Activated CD4-positive, alpha-beta T cell treated with anti-CD3 and anti-CD28 coated beads for 36 hours (primary cell): ENCODE data around the gene KIF14. TPM values are rescaled to one million over a fixed set of nuclear protein-coding genes. Genes with fewer than 3 reads are reported as not detected.
"Not testable (repeated sequence)": the region's sequence is repeated elsewhere in the genome, so short reads cannot be mapped to it uniquely, and the experiment has no call there.

Experiments
- ATAC-seq: fragments of 200-7000 bp; cut with Tn5 transposase; one replicate; pipeline ENCODE4 v1.10.0; 2021; ENCODE audit warnings: mild to moderate bottlenecking, moderate library complexity
- CTCF ChIA-PET: fragments of 350-600 bp; sonication (Branson Sonifier 250); formaldehyde crosslinking; loops from one replicate; lab custom pipeline; 2021; ENCODE audit warnings: antibody characterized with exemption; lab: Charles Lee
- POLR2A ChIA-PET: fragments of 350-600 bp; sonication (Branson Sonifier 250); formaldehyde crosslinking; loops from one replicate; lab custom pipeline; 2021; ENCODE audit warnings: antibody characterized with exemption, inconsistent platforms; lab: Charles Lee
- DNase-seq: peaks from one replicate; pipeline ENCODE4 v3.0.0-alpha.2; 2020
- H3K27ac Mint-ChIP-seq: one replicate; pipeline ENCODE4 v1.8.0; 2021; ENCODE audit warnings: mixed read lengths
- H3K27me3 Mint-ChIP-seq: one replicate; pipeline ENCODE4 v1.8.0; 2021; ENCODE audit warnings: mixed read lengths
- H3K36me3 Mint-ChIP-seq: one replicate; pipeline ENCODE4 v1.8.0; 2021; ENCODE audit warnings: low read depth, mixed read lengths
- H3K4me1 Mint-ChIP-seq: one replicate; pipeline ENCODE4 v1.8.0; 2021; ENCODE audit warnings: mixed read lengths
- H3K4me3 Mint-ChIP-seq: one replicate; pipeline ENCODE4 v1.8.0; 2021; ENCODE audit warnings: mild to moderate bottlenecking, moderate library complexity, mixed read lengths
- H3K9me3 Mint-ChIP-seq: one replicate; pipeline ENCODE4 v1.8.0; 2021; ENCODE audit warnings: low read depth, mixed read lengths
- intact Hi-C, 2 experiments: fragments of 100-400 bp; cut with DNase I in 1 of 2; cut with micrococcal nuclease in 1 of 2; formaldehyde crosslinking; loops; one replicate each; pipeline versions ENCODE4 v1.14.2 to v1.15.1; 2022 to 2024; cut with DNase I, micrococcal nuclease
- total RNA-seq, 2 experiments: library from RNA; stranded (reverse); gene quantifications; one replicate each; pipeline ENCODE4 v1.2.3, GENCODE V29; 2021

KIF14 gene
- total RNA-seq, 2 experiments from 2014 or later = 14.8 to 14.9 TPM

DNA sequence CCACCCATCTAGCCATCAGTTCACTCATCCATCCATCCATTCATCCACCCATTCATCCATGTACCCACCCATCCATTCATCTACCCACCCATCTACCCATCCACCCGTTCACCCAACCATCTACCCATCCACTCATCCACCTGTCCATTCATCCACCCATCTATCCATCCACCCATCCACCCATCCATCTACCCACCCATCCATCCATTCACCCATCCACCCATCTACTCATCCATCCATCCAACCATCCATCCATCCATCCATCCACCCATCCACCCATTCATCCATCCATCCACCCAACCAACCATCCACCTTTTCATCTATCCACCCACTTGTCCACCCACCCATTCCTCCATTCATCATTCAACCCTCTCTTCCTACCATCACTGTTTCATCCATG lies 80.3 kb downstream of the KIF14 start:
- Mint-ChIP-seq H3K27me3 (no peaks in the 10 kb centered on the region), H3K36me3 (no peaks in the 10 kb centered on the region), H3K27ac (no peak overlapping the region), H3K4me3 (no peak overlapping the region), H3K4me1 (no peaks in the 10 kb centered on the region), H3K9me3 (no peaks in the 10 kb centered on the region)
- intact Hi-C loops = no loop called here
- no peak for ATAC-seq
- CTCF ChIA-PET = interaction anchor here (1.6 kb wide), 1 partner anchor 18 kb away, joined by 6 read pairs; no protein-coding TSS in a partner anchor
- POLR2A ChIA-PET = no interaction called here
- no peak for DNase-seq

GRCh38 chr1:200538179-200538578 lies 82.4 kb downstream of the KIF14 start:
- no peak overlapping the region for H3K4me3 Mint-ChIP-seq
- H3K36me3 Mint-ChIP-seq = no peaks in the 10 kb centered on the region
- H3K9me3 Mint-ChIP-seq = no peaks in the 10 kb centered on the region
- H3K27me3 Mint-ChIP-seq = no peaks in the 10 kb centered on the region
- ATAC-seq = no peak
- no peak for DNase-seq
- ChIA-PET POLR2A (no interaction called here), CTCF (interaction anchor here (0.6 to 2.0 kb wide), 2 partner anchors 8 to 314 kb away, joined by 3 to 4 read pairs; no protein-coding TSS in a partner anchor)
- no peaks in the 10 kb centered on the region for H3K4me1 Mint-ChIP-seq
- H3K27ac Mint-ChIP-seq = no peak overlapping the region
- intact Hi-C loops = no loop called here

- intact Hi-C loops = no loop called here
- Mint-ChIP-seq H3K9me3 (no peaks in the 10 kb centered on the region), H3K4me1 (peaks cover 12% of the 10 kb centered on the region), H3K27ac (no peak overlapping the region), H3K36me3 (no peaks in the 10 kb centered on the region), H3K4me3 (no peak overlapping the region), H3K27me3 (no peaks in the 10 kb centered on the region)
- CTCF ChIA-PET = interaction anchor here (0.6 to 1.8 kb wide), 7 partner anchors 9 to 538 kb away, joined by 3 to 5 read pairs (median 4); no protein-coding TSS in a partner anchor
- DNase-seq (peak; percentile 56), ATAC-seq (peak; percentile 96)
- POLR2A ChIA-PET = no interaction called here
Measured at GRCh38 chr1:200535605-200536004, 84.9 kb downstream of the KIF14 start.

GRCh38 chr1:200530623-200531261 lies 89.8 kb downstream of the KIF14 start:
- peaks cover 27% of the 10 kb centered on the region for H3K4me1 Mint-ChIP-seq
- ChIA-PET POLR2A (no interaction called here), CTCF (interaction anchor here (0.6 to 4.2 kb wide), 3 partner anchors 21 to 1086 kb away, joined by 4 to 15 read pairs (median 7); no protein-coding TSS in a partner anchor)
- H3K9me3 Mint-ChIP-seq = no peaks in the 10 kb centered on the region
- no peaks in the 10 kb centered on the region for H3K36me3 Mint-ChIP-seq
- ATAC-seq (peak; percentile 85), DNase-seq (peak; percentile 51)
- no peak overlapping the region for H3K4me3 Mint-ChIP-seq
- peak overlapping the region; percentile 12 for H3K27ac Mint-ChIP-seq
- intact Hi-C loops = no loop called here
- no peaks in the 10 kb centered on the region for H3K27me3 Mint-ChIP-seq

- no peaks in the 10 kb centered on the region for H3K36me3 Mint-ChIP-seq
- ATAC-seq (no peak), DNase-seq (no peak)
- ChIA-PET POLR2A (interaction anchor here (0.6 kb wide), 1 partner anchor 95 kb away, joined by 4 read pairs; no protein-coding TSS in a partner anchor), CTCF (interaction anchor here (0.5 to 4.2 kb wide), 7 partner anchors 15 to 194 kb away, joined by 3 to 15 read pairs (median 3); no protein-coding TSS in a partner anchor)
- no peak overlapping the region for H3K27ac Mint-ChIP-seq
- no peak overlapping the region for H3K4me3 Mint-ChIP-seq
- peaks cover 27% of the 10 kb centered on the region for H3K4me1 Mint-ChIP-seq
- no peaks in the 10 kb centered on the region for H3K27me3 Mint-ChIP-seq
- intact Hi-C loops = no loop called here
- no peaks in the 10 kb centered on the region for H3K9me3 Mint-ChIP-seq
Measured at GRCh38 chr1:200528858-200529606, 91.5 kb downstream of the KIF14 start.

DNA sequence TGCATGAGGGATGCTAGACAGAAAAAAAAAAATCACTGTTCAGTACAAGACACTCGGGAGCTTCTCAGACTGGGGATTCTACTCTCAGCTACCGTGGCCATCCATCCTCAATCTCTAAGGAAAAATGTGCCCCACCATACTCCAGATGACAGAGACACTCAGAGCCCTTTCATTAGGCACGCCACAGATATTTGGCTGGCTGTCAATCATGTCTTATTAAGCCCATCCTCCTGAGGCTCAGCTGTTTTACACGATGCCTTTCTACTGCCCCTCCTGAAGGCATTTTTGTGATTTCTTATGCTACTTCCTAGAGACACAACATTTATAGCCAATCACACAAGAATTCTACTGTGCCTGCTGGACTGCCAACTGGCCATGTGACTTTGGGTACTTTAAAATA lies 92.9 kb downstream of the KIF14 start:
- Mint-ChIP-seq H3K9me3 (no peaks in the 10 kb centered on the region), H3K27me3 (no peaks in the 10 kb centered on the region), H3K4me1 (peaks cover 27% of the 10 kb centered on the region), H3K27ac (no peak overlapping the region), H3K36me3 (no peaks in the 10 kb centered on the region), H3K4me3 (no peak overlapping the region)
- ATAC-seq (no peak), DNase-seq (no peak)
- ChIA-PET POLR2A (interaction anchor here (0.6 kb wide), 1 partner anchor 639 kb away, joined by 3 read pairs; no protein-coding TSS in a partner anchor), CTCF (interaction anchor here (0.6 to 4.2 kb wide), 3 partner anchors 9 to 33 kb away, joined by 3 to 15 read pairs (median 5); no protein-coding TSS in a partner anchor)
- intact Hi-C loops = no loop called here

GRCh38 chr1:200526709-200527612 lies 93.6 kb downstream of the KIF14 start:
- ATAC-seq = no peak
- Mint-ChIP-seq H3K27me3 (no peaks in the 10 kb centered on the region), H3K4me3 (no peak overlapping the region), H3K36me3 (no peaks in the 10 kb centered on the region), H3K9me3 (no peaks in the 10 kb centered on the region), H3K27ac (no peak overlapping the region), H3K4me1 (peaks cover 26% of the 10 kb centered on the region)
- intact Hi-C loops = no loop called here
- CTCF ChIA-PET = interaction anchor here (0.6 to 4.2 kb wide), 3 partner anchors 9 to 854 kb away, joined by 5 to 15 read pairs (median 5); no protein-coding TSS in a partner anchor
- DNase-seq = no peak
- POLR2A ChIA-PET = no interaction called here

DNA sequence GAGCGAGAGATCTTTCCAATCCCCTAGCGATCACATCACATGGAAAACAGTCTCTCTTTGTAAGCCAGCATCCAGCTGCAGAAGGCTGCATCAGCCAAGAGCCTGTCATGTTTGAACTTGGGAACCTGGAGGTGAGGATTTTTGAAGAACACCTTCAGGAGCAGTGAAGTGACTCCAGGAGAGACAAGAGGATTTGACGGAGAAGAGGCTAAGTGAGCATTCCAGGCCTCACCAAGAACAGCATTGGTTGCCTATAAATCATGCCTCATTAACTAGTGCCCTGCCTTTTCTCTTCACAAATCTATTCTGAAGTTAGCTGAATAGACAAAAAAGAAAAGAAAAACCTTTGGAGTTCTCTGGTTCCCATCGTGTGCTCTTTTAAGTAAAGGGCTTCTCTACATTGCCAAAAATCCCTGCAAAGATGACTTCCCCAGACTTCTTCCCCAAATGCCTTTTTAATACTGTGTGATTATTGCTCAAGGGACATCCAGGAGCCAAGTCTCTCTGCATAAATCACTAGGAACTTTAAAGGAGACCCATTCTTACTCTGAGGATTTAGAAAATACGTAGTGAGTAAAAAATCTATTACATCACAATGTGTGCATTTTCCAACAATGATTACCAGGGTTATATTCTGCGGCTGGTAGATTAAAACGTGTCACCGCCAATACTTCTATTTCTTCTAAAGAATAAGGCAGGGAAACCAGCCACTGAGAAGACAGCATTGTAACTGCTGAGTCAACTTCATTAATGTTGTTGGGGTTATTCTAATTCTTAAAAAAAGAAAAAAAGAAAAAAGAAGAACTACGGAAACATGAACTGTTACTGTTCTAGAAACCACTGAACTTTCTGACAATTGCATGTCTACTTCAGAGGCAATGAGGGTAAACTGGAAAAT lies 95.2 kb downstream of the KIF14 start:
- Mint-ChIP-seq H3K36me3 (no peaks in the 10 kb centered on the region), H3K27me3 (no peaks in the 10 kb centered on the region), H3K27ac (no peak overlapping the region), H3K4me3 (no peak overlapping the region), H3K9me3 (no peaks in the 10 kb centered on the region), H3K4me1 (peaks cover 13% of the 10 kb centered on the region)
- ChIA-PET POLR2A (no interaction called here), CTCF (interaction anchor here (0.6 to 1.4 kb wide), 2 partner anchors 10 to 241 kb away, joined by 3 to 4 read pairs; no protein-coding TSS in a partner anchor)
- DNase-seq (no peak), ATAC-seq (no peak)
- intact Hi-C loops = no loop called here

GRCh38 chr1:200524551-200524950 lies 96.0 kb downstream of the KIF14 start:
- H3K27me3 Mint-ChIP-seq, ATAC-seq, H3K9me3 Mint-ChIP-seq, DNase-seq, POLR2A ChIA-PET, H3K4me3 Mint-ChIP-seq, H3K27ac Mint-ChIP-seq, intact Hi-C loops, H3K36me3 Mint-ChIP-seq, H3K4me1 Mint-ChIP-seq: not testable (repeated sequence)
- CTCF ChIA-PET = interaction anchor here (0.6 to 1.4 kb wide), 3 partner anchors 11 to 241 kb away, joined by 3 to 4 read pairs (median 3); no protein-coding TSS in a partner anchor

GRCh38 chr1:200524092-200524491 lies 96.5 kb downstream of the KIF14 start:
- Mint-ChIP-seq H3K36me3 (no peaks in the 10 kb centered on the region), H3K4me3 (no peak overlapping the region), H3K4me1 (peaks cover 4% of the 10 kb centered on the region), H3K27me3 (no peaks in the 10 kb centered on the region), H3K27ac (no peak overlapping the region), H3K9me3 (no peaks in the 10 kb centered on the region)
- intact Hi-C loops = no loop called here
- ChIA-PET POLR2A (no interaction called here), CTCF (interaction anchor here (0.8 kb wide), 1 partner anchor 13 kb away, joined by 3 read pairs; no protein-coding TSS in a partner anchor)
- ATAC-seq = no peak
- no peak for DNase-seq
